HG02981 (cell line): ENCODE data around the gene ARHGEF3.

ENCODE experiments used
- ATAC-seq: cut with Tn5 transposase; IDR thresholded peaks from one replicate; pipeline ENCODE4 v1.9.1; 2021; ENCODE audit warnings: mild to moderate bottlenecking, moderate library complexity; ENCODE audit not compliant: unreplicated experiment

ARHGEF3 gene

GRCh38 chr3:56823421-56823926 lies 21.7 kb upstream of the ARHGEF3 start:
- no peak for ATAC-seq

GRCh38 chr3:56822501-56822900 lies 20.8 kb upstream of the ARHGEF3 start:
- no peak for ATAC-seq

- no peak for ATAC-seq
Observed at GRCh38 chr3:56819016-56819809, 17.5 kb upstream of the ARHGEF3 start.

GRCh38 chr3:56818156-56818985 lies 16.6 kb upstream of the ARHGEF3 start:
- ATAC-seq, result no peak

- no peak for ATAC-seq
Observed at GRCh38 chr3:56817646-56818045, 15.9 kb upstream of the ARHGEF3 start.

- no peak for ATAC-seq
Observed at GRCh38 chr3:56816061-56816460, 14.3 kb upstream of the ARHGEF3 start.

- no peak for ATAC-seq
Observed at GRCh38 chr3:56815589-56815988, 13.8 kb upstream of the ARHGEF3 start.

GRCh38 chr3:56813653-56813960 lies 11.9 kb upstream of the ARHGEF3 start:
- no peak for ATAC-seq

- ATAC-seq, result no peak
Observed at GRCh38 chr3:56812754-56813652, 11.3 kb upstream of the ARHGEF3 start.

GRCh38 chr3:56811546-56812202 lies 9.9 kb upstream of the ARHGEF3 start:
- no peak for ATAC-seq

- ATAC-seq, result no peak
Observed at GRCh38 chr3:56810577-56811545, 9.1 kb upstream of the ARHGEF3 start.

GRCh38 chr3:56806407-56806806 lies 4.7 kb upstream of the ARHGEF3 start:
- no peak for ATAC-seq

GRCh38 chr3:56802790-56803189 lies 1.0 kb upstream of the ARHGEF3 start:
- no peak for ATAC-seq

GRCh38 chr3:56802378-56802745 lies 613 bp upstream of the ARHGEF3 start:
- ATAC-seq, result no peak

GRCh38 chr3:56800832-56801661 lies 702 bp downstream of the ARHGEF3 start:
- no peak for ATAC-seq

GRCh38 chr3:56800130-56800831 lies 1.5 kb downstream of the ARHGEF3 start:
- ATAC-seq, result no peak

GRCh38 chr3:56799251-56799882 lies 2.4 kb downstream of the ARHGEF3 start:
- ATAC-seq, result peak; percentile 27
